H1 (cell line): ENCODE measurements around the gene KBTBD12. TPM values are rescaled to one million over a fixed set of nuclear protein-coding genes. Genes with fewer than 3 reads are reported as not detected.
"Not testable (repeated sequence)": the region's sequence is repeated elsewhere in the genome, so short reads cannot be mapped to it uniquely, and the experiment has no call there.

ENCODE experiments used
- CTCF ChIA-PET: fragments of 300-600 bp; sonication (Branson Sonifier 250); formaldehyde crosslinking; loops from one replicate; lab custom pipeline; 2021; ENCODE audit not compliant: partially characterized antibody; lab: Charles Lee
- POLR2A ChIA-PET: fragments of 300-600 bp; sonication (Branson Sonifier 250); formaldehyde crosslinking; loops from one replicate; lab custom pipeline; 2021; ENCODE audit warnings: inconsistent platforms; ENCODE audit not compliant: partially characterized antibody; lab: Charles Lee
- DNase-seq, 2 experiments: peaks; one replicate each; pipeline versions ENCODE4 v3.0.0 to v3.0.0-alpha.2; 2010 to 2022; ENCODE audit warnings: low spot score in 2 of 2, low read depth in 1 of 2, mixed read lengths in 1 of 2
- FAIRE-seq: peaks from 2 replicates; lab custom pipeline; 2011; peaks lifted over from hg19 to GRCh38; lab: Jason Lieb, UNC
- H2AFZ ChIP-seq: 2 replicates; pipeline ENCODE4 v1.8.1; 2012; ENCODE audit warnings: low read length, inconsistent platforms
- H2AK5ac ChIP-seq: 2 replicates; pipeline ENCODE4 v1.6.1; 2013; ENCODE audit warnings: low read depth, low read length
- H2BK120ac ChIP-seq: replicated peaks from 2 replicates; pipeline ENCODE3; 2013; ENCODE audit warnings: low read depth, low read length, inconsistent platforms
- H2BK12ac ChIP-seq: 2 replicates; pipeline ENCODE4 v1.6.1; 2013; ENCODE audit warnings: low read depth, low read length
- H2BK15ac ChIP-seq: 2 replicates; pipeline ENCODE4 v1.6.1; 2013; ENCODE audit warnings: low read length
- H2BK20ac ChIP-seq: 2 replicates; pipeline ENCODE4 v1.6.1; 2013; ENCODE audit warnings: low read length
- H2BK5ac ChIP-seq: 2 replicates; pipeline ENCODE4 v1.6.1; 2013; ENCODE audit warnings: low read depth, low read length
- H3K14ac ChIP-seq: 2 replicates; pipeline ENCODE4 v1.6.1; 2013; ENCODE audit warnings: inconsistent platforms; ENCODE audit not compliant: insufficient read length
- H3K18ac ChIP-seq: 2 replicates; pipeline ENCODE4 v1.6.1; 2013; ENCODE audit warnings: low read length; ENCODE audit errors: extremely low read depth
- H3K23ac ChIP-seq: 2 replicates; pipeline ENCODE4 v1.6.1; 2013; ENCODE audit warnings: inconsistent platforms; ENCODE audit not compliant: insufficient read length
- H3K23me2 ChIP-seq: 2 replicates; pipeline ENCODE4 v1.6.1; 2013; ENCODE audit warnings: low read depth, low read length
- H3K27ac ChIP-seq: 2 replicates; pipeline ENCODE4 v1.6.1; 2011; ENCODE audit warnings: low read depth, low read length, inconsistent platforms
- H3K27me3 ChIP-seq, 4 experiments: replicated peaks in 1 of 4; 1 replicate in 1 of 4; 2 replicates in 3 of 4; pipeline versions ENCODE4 v1.6.1 to v1.8.1; 2011 to 2013; ENCODE audit warnings: low read length in 3 of 4, mild to moderate bottlenecking in 3 of 4, inconsistent platforms in 2 of 4, mixed read lengths in 2 of 4, moderate library complexity in 1 of 4; ENCODE audit not compliant: control insufficient read depth in 3 of 4, insufficient read depth in 3 of 4; ENCODE audit errors: extremely low read depth in 1 of 4
- H3K36me3 ChIP-seq, 4 experiments: 2 replicates each; pipeline versions ENCODE4 v1.6.1 to v1.8.1; 2011 to 2013; ENCODE audit warnings: mild to moderate bottlenecking in 4 of 4, low read length in 3 of 4, moderate library complexity in 2 of 4, control low read depth in 1 of 4, inconsistent platforms in 1 of 4; ENCODE audit not compliant: insufficient read depth in 4 of 4, control insufficient read depth in 2 of 4
- H3K4ac ChIP-seq: replicated peaks from 2 replicates; pipeline ENCODE3; 2013; ENCODE audit warnings: low read length, low read depth, mixed read lengths, inconsistent platforms; ENCODE audit not compliant: insufficient read length
- H3K4me1 ChIP-seq, 4 experiments: replicated peaks in 1 of 4; 1 replicate in 1 of 4; 2 replicates in 3 of 4; pipeline versions ENCODE4 v1.6.1 to v1.8.1; 2011 to 2013; ENCODE audit warnings: low read length in 3 of 4, inconsistent platforms in 2 of 4, mixed read lengths in 1 of 4; ENCODE audit not compliant: insufficient read depth in 4 of 4, control insufficient read depth in 3 of 4
- H3K4me2 ChIP-seq, 2 experiments: 2 replicates each; pipeline versions ENCODE4 v1.6.1 to v1.8.1; 2011 to 2013; ENCODE audit warnings: low read depth in 2 of 2, low read length in 2 of 2, control low read depth in 1 of 2, inconsistent platforms in 1 of 2, mild to moderate bottlenecking in 1 of 2; ENCODE audit not compliant: insufficient read depth in 1 of 2
- H3K4me3 ChIP-seq, 4 experiments: fragments of 200-600, 300-600 bp in 1 of 4; sonication (generic), shearing (Covaris generic), sonication (Bioruptor Twin) in 1 of 4; 2 replicates each; pipeline versions ENCODE4 v1.5.1 to v1.8.1; 2011 to 2016; ENCODE audit warnings: low read length in 4 of 4, low read depth in 3 of 4, control low read depth in 2 of 4, inconsistent platforms in 2 of 4, mild to moderate bottlenecking in 2 of 4, mixed read lengths in 1 of 4, moderate library complexity in 1 of 4; ENCODE audit not compliant: insufficient read depth in 2 of 4; ENCODE audit errors: extremely low read depth in 1 of 4
- H3K56ac ChIP-seq: replicated peaks from 2 replicates; pipeline ENCODE3; 2013; ENCODE audit warnings: low read depth, mild to moderate bottlenecking, mixed read lengths, low read length, inconsistent platforms; ENCODE audit not compliant: insufficient read length
- H3K79me1 ChIP-seq: 2 replicates; pipeline ENCODE4 v1.6.1; 2013; ENCODE audit warnings: low read depth, low read length, control low read depth
- H3K79me2 ChIP-seq, 2 experiments: 2 replicates each; pipeline versions ENCODE4 v1.6.1 to v1.8.1; 2012 to 2013; ENCODE audit warnings: low read length in 2 of 2, mild to moderate bottlenecking in 2 of 2, inconsistent platforms in 1 of 2; ENCODE audit not compliant: insufficient read depth in 2 of 2, control insufficient read depth in 1 of 2
- H3K9ac ChIP-seq, 4 experiments: replicated peaks in 1 of 4; 1 replicate in 1 of 4; 2 replicates in 3 of 4; pipeline versions ENCODE4 v1.6.1 to v1.8.1; 2011 to 2013; ENCODE audit warnings: low read depth in 3 of 4, low read length in 3 of 4, control low read depth in 2 of 4, mild to moderate bottlenecking in 2 of 4, moderate library complexity in 2 of 4, inconsistent platforms in 1 of 4; ENCODE audit errors: extremely low read depth in 1 of 4
- H3K9me3 ChIP-seq, 2 experiments: 2 replicates each; pipeline versions ENCODE4 v1.6.1 to v1.8.1; 2012 to 2013; ENCODE audit warnings: mild to moderate bottlenecking in 2 of 2, moderate library complexity in 2 of 2, control low read depth in 1 of 2, inconsistent platforms in 1 of 2, low read depth in 1 of 2, low read length in 1 of 2, mixed read lengths in 1 of 2; ENCODE audit not compliant: insufficient read depth in 2 of 2
- H4K20me1 ChIP-seq, 2 experiments: replicated peaks in 1 of 2; 2 replicates each; pipeline versions ENCODE3 to v1.8.1; 2011 to 2013; ENCODE audit warnings: inconsistent platforms in 2 of 2, low read length in 2 of 2, mild to moderate bottlenecking in 1 of 2; ENCODE audit not compliant: insufficient read depth in 2 of 2, control insufficient read depth in 1 of 2
- H4K5ac ChIP-seq: 2 replicates; pipeline ENCODE4 v1.6.1; 2013; ENCODE audit warnings: low read length, low read depth, mixed read lengths, inconsistent platforms; ENCODE audit not compliant: insufficient read length
- H4K8ac ChIP-seq: 2 replicates; pipeline ENCODE4 v1.8.0; 2013; ENCODE audit warnings: mild to moderate bottlenecking, moderate library complexity, low read length, inconsistent platforms; ENCODE audit not compliant: insufficient read depth; ENCODE audit errors: extremely low read depth
- H4K91ac ChIP-seq: replicated peaks from 2 replicates; pipeline ENCODE3; 2013; ENCODE audit warnings: low read length, mixed read lengths, inconsistent platforms; ENCODE audit not compliant: insufficient read length
- ASH2L ChIP-seq: fragments of 200-600, 300-600 bp; sonication (generic); IDR thresholded peaks from one replicate; pipeline ENCODE4 v1.7.1; 2017; ENCODE audit warnings: low read length
- ATF2 ChIP-seq: IDR thresholded peaks from 2 replicates; pipeline ENCODE4 v1.6.1; 2012; ENCODE audit warnings: low read length, inconsistent platforms
- RNF2 ChIP-seq: fragments of 200-900, 300-1000 bp; sonication (generic); IDR thresholded peaks from 2 replicates; pipeline ENCODE4 v1.7.1; 2016; ENCODE audit warnings: borderline replicate concordance, low read depth, mild to moderate bottlenecking, antibody characterized with exemption, low read length; ENCODE audit not compliant: poor library complexity, severe bottlenecking; ENCODE audit errors: missing control alignments
- WGBS, 2 experiments: shearing (Covaris generic) in 1 of 2; methylation state at CpG; one replicate each; pipeline versions ENCODE4 v1.1.6 to v1.1.7; 2013 to 2015; ENCODE audit warnings: low lambda C conversion rate in 2 of 2, mixed read lengths in 2 of 2, inconsistent platforms in 1 of 2, low coverage in 1 of 2, missing lambda C conversion rate in 1 of 2; ENCODE audit not compliant: insufficient replicate concordance in 2 of 2, insufficient coverage in 1 of 2, insufficient read length in 1 of 2; ENCODE audit errors: extremely low coverage in 1 of 2, missing lambda C conversion rate in 1 of 2; 5-methylcytosine and 5-hydroxymethylcytosine counted together
- polyA plus RNA-seq, 7 experiments: library from polyadenylated mRNA; depleted of rRNA in 3 of 7; stranded (reverse) in 5 of 7; unstranded in 2 of 7; fragments of >200 nt in 5 of 7; fragments of 200-250 nt in 2 of 7; gene quantifications; 1 replicate in 5 of 7; 2 replicates in 1 of 7; 4 replicates in 1 of 7; pipeline versions ENCODE4 v1.2.1 to v1.2.3, GENCODE V29; 2011 to 2013; ENCODE audit warnings: missing spikeins in 2 of 7, mixed read lengths in 2 of 7
- total RNA-seq: library from RNA; stranded (reverse); fragmentation: NEBNext Ultra II Directional; extraction: Animal tissue kit (Norgen Biotek cat#: 25700); gene quantifications from 2 replicates; pipeline ENCODE4 v1.2.1, GENCODE V29; 2021

Gene KBTBD12
- total and polyA plus RNA-seq, 2 of the 8 experiments (the other 6 are each of a cell fraction or from before 2014, with no cell fraction given): 0.33 to 0.63 TPM

DNA sequence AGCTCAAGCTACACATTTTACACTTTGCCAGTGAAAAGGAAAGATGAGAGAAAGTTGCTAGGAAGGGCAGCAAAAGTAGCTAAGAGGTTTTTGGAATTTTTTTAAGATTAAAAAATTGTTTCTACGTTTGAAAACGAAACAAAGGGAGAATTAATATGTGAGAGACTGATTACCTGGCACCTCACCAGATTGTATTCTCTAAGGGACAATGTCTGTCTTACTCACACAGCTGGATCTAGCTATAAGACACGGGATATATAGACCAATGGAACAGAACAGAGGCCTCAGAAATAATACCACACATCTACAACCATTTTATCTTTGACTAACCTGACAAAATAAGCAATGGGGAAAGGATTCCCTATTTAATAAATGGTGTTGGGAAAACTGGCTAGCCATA, 9.5 kb upstream of the KBTBD12 start (continued):
- TF ChIP-seq ATF2: no peak
- no peak for TF ChIP-seq ASH2L
- no peak for TF ChIP-seq RNF2

GRCh38 chr3:127906653-127907052, 8.4 kb upstream of the KBTBD12 start:
- not testable (repeated sequence) for H3K18ac ChIP-seq

More at GRCh38 chr3:127906653-127907052, 8.4 kb upstream of the KBTBD12 start:
- H3K23ac ChIP-seq, H3K79me1 ChIP-seq, H4K91ac ChIP-seq, H3K23me2 ChIP-seq, H2BK12ac ChIP-seq, H2AFZ ChIP-seq, POLR2A ChIA-PET, H3K4me3 ChIP-seq, H3K4me2 ChIP-seq, H2BK5ac ChIP-seq, H3K79me2 ChIP-seq, H3K27ac ChIP-seq, H3K56ac ChIP-seq, H2BK120ac ChIP-seq, H3K27me3 ChIP-seq, H2BK20ac ChIP-seq, H3K4ac ChIP-seq, H2AK5ac ChIP-seq, H3K9me3 ChIP-seq, H4K5ac ChIP-seq, H3K4me1 ChIP-seq, H3K36me3 ChIP-seq, DNase-seq, H2BK15ac ChIP-seq, CTCF ChIA-PET, H3K9ac ChIP-seq, FAIRE-seq, H4K8ac ChIP-seq, H3K14ac ChIP-seq, H4K20me1 ChIP-seq: not testable (repeated sequence)
- 91% methylated on average over 3 of the region's 3 CpGs; no CpG with 5 or more reads in 1 of the 2 experiments for WGBS, 2 experiments
